Testis (tissue), 3 donors: ENCODE results near the gene ARAP2. TPM values are rescaled to one million over a fixed set of nuclear protein-coding genes. Genes with fewer than 3 reads are reported as not detected.

Experiments used
- DNase-seq: peaks from one replicate; pipeline ENCODE4 v3.0.0-alpha.2; 2019
- H3K27ac ChIP-seq, 2 donors: fragments of 200-600 bp; sonication (generic); one replicate each; pipeline ENCODE4 v1.5.1; 2019
- H3K27me3 ChIP-seq: fragments of 200-600 bp; sonication (generic); one replicate; pipeline ENCODE4 v1.5.1; 2019
- H3K36me3 ChIP-seq: fragments of 200-600 bp; sonication (generic); one replicate; pipeline ENCODE4 v1.5.1; 2017; ENCODE audit warnings: low read depth; ENCODE audit errors: missing control alignments
- H3K4me1 ChIP-seq: fragments of 200-600 bp; sonication (generic); one replicate; pipeline ENCODE4 v1.5.1; 2019
- H3K4me3 ChIP-seq, 2 donors: fragments of 200-600 bp; sonication (generic); one replicate each; pipeline ENCODE4 v1.5.1; 2017 to 2019
- H3K9me3 ChIP-seq: fragments of 200-600 bp; sonication (generic); one replicate; pipeline ENCODE4 v1.5.1; 2017
- CTCF ChIP-seq, 3 experiments: fragments of 450-650 bp in 2 of 3; fragments of 200-600 bp in 1 of 3; sonication (generic) in 1 of 3; IDR thresholded peaks; one replicate each; pipeline ENCODE4 v1.5.1; 2016 to 2019; ENCODE audit warnings: antibody characterized with exemption in 3 of 3, mild to moderate bottlenecking in 2 of 3, moderate library complexity in 1 of 3
- POLR2A ChIP-seq: fragments of 450-650 bp; IDR thresholded peaks from one replicate; pipeline ENCODE4 v1.6.1; 2017; ENCODE audit warnings: antibody characterized with exemption, mild to moderate bottlenecking, moderate library complexity
- WGBS, 2 donors: methylation state at CpG; one replicate each; pipeline ENCODE4 v1.1.5; 2018; 5-methylcytosine and 5-hydroxymethylcytosine counted together
- intact Hi-C: fragments of 100-400 bp; cut with DNase I; formaldehyde crosslinking; loops from one replicate; pipeline ENCODE4 v1.15.1; 2023; ENCODE audit warnings: low total_unique reads
- polyA plus RNA-seq: library from polyadenylated mRNA; stranded (reverse); fragments of 350-450 nt; fragmentation: Illumina TruSeq; extraction: RNeasy Lipid Tissue Mini Kit (QIAGEN cat#74804); gene quantifications from one replicate; pipeline ENCODE4 v1.2.3, GENCODE V29; 2014; ENCODE audit warnings: low read depth, low replicate concordance; ENCODE audit not compliant: insufficient read depth
- total RNA-seq, 2 donors: library from RNA; depleted of rRNA; stranded (reverse); fragments of >200 nt; gene quantifications; one replicate each; pipeline ENCODE4 v1.2.3, GENCODE V29; 2016

ARAP2 gene
- total and polyA plus RNA-seq, 3 donors from 2014 or later, result 10.9 to 91.0 (median 81.1) TPM

GRCh38 chr4:36168127-36168878 lies 76.0 kb downstream of the ARAP2 start:
- no peaks in the 10 kb centered on the region for H3K36me3 ChIP-seq
- H3K27me3 ChIP-seq, result no peaks in the 10 kb centered on the region
- TF ChIP-seq POLR2A (no peak), CTCF (IDR thresholded peaks at IDR 0.05) (no peak)
- no peaks in the 10 kb centered on the region for H3K9me3 ChIP-seq
- 82 to 85% methylated on average over 6 of the region's 6 CpGs for WGBS, 2 donors
- intact Hi-C loops, result no loop called here
- H3K27ac ChIP-seq, result no peak overlapping the region
- no peak overlapping the region for H3K4me3 ChIP-seq
- H3K4me1 ChIP-seq, result peaks cover 3% of the 10 kb centered on the region
- no peak for DNase-seq

GRCh38 chr4:36165631-36166005 lies 78.7 kb downstream of the ARAP2 start:
- Histone ChIP-seq H3K4me3 (no peak overlapping the region), H3K9me3 (no peaks in the 10 kb centered on the region), H3K27ac (no peak overlapping the region), H3K27me3 (no peaks in the 10 kb centered on the region), H3K36me3 (no peaks in the 10 kb centered on the region), H3K4me1 (peaks cover 3% of the 10 kb centered on the region)
- 51 to 56% methylated on average over 2 of the region's 2 CpGs for WGBS, 2 donors
- intact Hi-C loops, result no loop called here
- TF ChIP-seq POLR2A, result no peak
- TF ChIP-seq CTCF (IDR thresholded peaks at IDR 0.05), result no peak
- DNase-seq, result no peak

- intact Hi-C loops, result no loop called here
- Histone ChIP-seq H3K36me3 (no peaks in the 10 kb centered on the region), H3K27me3 (no peaks in the 10 kb centered on the region), H3K4me3 (no peak overlapping the region), H3K9me3 (no peaks in the 10 kb centered on the region), H3K27ac (no peak overlapping the region), H3K4me1 (peaks cover 3% of the 10 kb centered on the region)
- 73 to 78% methylated on average over 4 of the region's 4 CpGs for WGBS, 2 donors
- TF ChIP-seq POLR2A (no peak), CTCF (IDR thresholded peaks at IDR 0.05) (no peak)
- DNase-seq, result no peak
These were observed 79.2 kb downstream of the ARAP2 start for GRCh38 chr4:36164900-36165630.

- WGBS, 2 donors, result 81 to 91% methylated on average over 3 of the region's 3 CpGs
- H3K36me3 ChIP-seq, result no peaks in the 10 kb centered on the region
- intact Hi-C loops, result no loop called here
These were observed 81.1 kb downstream of the ARAP2 start for GRCh38 chr4:36163198-36163597.

More at GRCh38 chr4:36163198-36163597, 81.1 kb downstream of the ARAP2 start:
- Histone ChIP-seq H3K4me1 (peaks cover 3% of the 10 kb centered on the region), H3K27me3 (no peaks in the 10 kb centered on the region), H3K4me3 (no peak overlapping the region), H3K9me3 (no peaks in the 10 kb centered on the region), H3K27ac (no peak overlapping the region)
- DNase-seq, result no peak
- TF ChIP-seq POLR2A, result no peak
- no peak for TF ChIP-seq CTCF (IDR thresholded peaks at IDR 0.05)
